ENCODE measurements around the gene FAM228A. TPM values are rescaled to one million over a fixed set of nuclear protein-coding genes. Genes with fewer than 3 reads are reported as not detected.

FAM228A gene
- total RNA-seq, 1 donor = 0.10 TPM

- no peaks in the 10 kb centered on the region for H3K4me1 ChIP-seq (ENCODE audit: insufficient read depth, low read length)
- no peaks in the 10 kb centered on the region for H3K27me3 ChIP-seq (ENCODE audit: insufficient read depth, low read length)
- H3K4me3 ChIP-seq (ENCODE audit: low read length) = no peak overlapping the region
- no peaks in the 10 kb centered on the region for H3K9me3 ChIP-seq (ENCODE audit: low read depth, low read length)
These were observed 29.7 kb downstream of the FAM228A start for GRCh38 chr2:24204505-24204904.

- Histone ChIP-seq H3K4me3 (ENCODE audit: low read length) (no peak overlapping the region), H3K27me3 (ENCODE audit: insufficient read depth, low read length) (no peaks in the 10 kb centered on the region), H3K9me3 (ENCODE audit: low read depth, low read length) (no peaks in the 10 kb centered on the region), H3K4me1 (ENCODE audit: insufficient read depth, low read length) (no peaks in the 10 kb centered on the region)
These were observed 30.3 kb downstream of the FAM228A start for GRCh38 chr2:24205131-24205530.

GRCh38 chr2:24206242-24206641 is 31.4 kb downstream of the FAM228A start:
- Histone ChIP-seq H3K4me1 (ENCODE audit: insufficient read depth, low read length) (no peaks in the 10 kb centered on the region), H3K9me3 (ENCODE audit: low read depth, low read length) (no peaks in the 10 kb centered on the region), H3K4me3 (ENCODE audit: low read length) (no peak overlapping the region), H3K27me3 (ENCODE audit: insufficient read depth, low read length) (no peaks in the 10 kb centered on the region)

- Histone ChIP-seq H3K9me3 (ENCODE audit: low read depth, low read length) (no peaks in the 10 kb centered on the region), H3K4me1 (ENCODE audit: insufficient read depth, low read length) (no peaks in the 10 kb centered on the region), H3K4me3 (ENCODE audit: low read length) (no peak overlapping the region), H3K27me3 (ENCODE audit: insufficient read depth, low read length) (no peaks in the 10 kb centered on the region)
These were observed 31.9 kb downstream of the FAM228A start for GRCh38 chr2:24206714-24207113.

- Histone ChIP-seq H3K9me3 (ENCODE audit: low read depth, low read length) (no peaks in the 10 kb centered on the region), H3K4me3 (ENCODE audit: low read length) (no peak overlapping the region), H3K4me1 (ENCODE audit: insufficient read depth, low read length) (no peaks in the 10 kb centered on the region), H3K27me3 (ENCODE audit: insufficient read depth, low read length) (no peaks in the 10 kb centered on the region)
These were observed 32.5 kb downstream of the FAM228A start for GRCh38 chr2:24207359-24207758.

GRCh38 chr2:24208490-24208889 is 33.6 kb downstream of the FAM228A start:
- Histone ChIP-seq H3K4me1 (ENCODE audit: insufficient read depth, low read length) (no peaks in the 10 kb centered on the region), H3K4me3 (ENCODE audit: low read length) (no peak overlapping the region), H3K27me3 (ENCODE audit: insufficient read depth, low read length) (no peaks in the 10 kb centered on the region), H3K9me3 (ENCODE audit: low read depth, low read length) (no peaks in the 10 kb centered on the region)

GRCh38 chr2:24209389-24210105 is 34.7 kb downstream of the FAM228A start:
- Histone ChIP-seq H3K4me3 (ENCODE audit: low read length) (no peak overlapping the region), H3K9me3 (ENCODE audit: low read depth, low read length) (no peaks in the 10 kb centered on the region), H3K4me1 (ENCODE audit: insufficient read depth, low read length) (no peaks in the 10 kb centered on the region), H3K27me3 (ENCODE audit: insufficient read depth, low read length) (no peaks in the 10 kb centered on the region)

GRCh38 chr2:24210106-24210455 is 35.2 kb downstream of the FAM228A start:
- Histone ChIP-seq H3K4me1 (ENCODE audit: insufficient read depth, low read length) (no peaks in the 10 kb centered on the region), H3K4me3 (ENCODE audit: low read length) (no peak overlapping the region), H3K9me3 (ENCODE audit: low read depth, low read length) (no peaks in the 10 kb centered on the region), H3K27me3 (ENCODE audit: insufficient read depth, low read length) (no peaks in the 10 kb centered on the region)

- no peaks in the 10 kb centered on the region for H3K9me3 ChIP-seq (ENCODE audit: low read depth, low read length)
- no peak overlapping the region for H3K4me3 ChIP-seq (ENCODE audit: low read length)
- H3K27me3 ChIP-seq (ENCODE audit: insufficient read depth, low read length) = no peaks in the 10 kb centered on the region
- no peaks in the 10 kb centered on the region for H3K4me1 ChIP-seq (ENCODE audit: insufficient read depth, low read length)
These were observed 35.9 kb downstream of the FAM228A start for GRCh38 chr2:24210723-24211122.

GRCh38 chr2:24211408-24211807 is 36.6 kb downstream of the FAM228A start:
- Histone ChIP-seq H3K27me3 (ENCODE audit: insufficient read depth, low read length) (no peaks in the 10 kb centered on the region), H3K4me1 (ENCODE audit: insufficient read depth, low read length) (no peaks in the 10 kb centered on the region), H3K9me3 (ENCODE audit: low read depth, low read length) (no peaks in the 10 kb centered on the region), H3K4me3 (ENCODE audit: low read length) (no peak overlapping the region)

- H3K4me3 ChIP-seq (ENCODE audit: low read length) = no peak overlapping the region
- no peaks in the 10 kb centered on the region for H3K4me1 ChIP-seq (ENCODE audit: insufficient read depth, low read length)
- H3K27me3 ChIP-seq (ENCODE audit: insufficient read depth, low read length) = no peaks in the 10 kb centered on the region
- H3K9me3 ChIP-seq (ENCODE audit: low read depth, low read length) = no peaks in the 10 kb centered on the region
These were observed 40.0 kb downstream of the FAM228A start for GRCh38 chr2:24214880-24215279.

GRCh38 chr2:24220554-24221291 is 45.9 kb downstream of the FAM228A start:
- Histone ChIP-seq H3K4me1 (ENCODE audit: insufficient read depth, low read length) (no peaks in the 10 kb centered on the region), H3K27me3 (ENCODE audit: insufficient read depth, low read length) (no peaks in the 10 kb centered on the region)

GRCh38 chr2:24221343-24222050 is 46.6 kb downstream of the FAM228A start:
- no peak overlapping the region for H3K4me3 ChIP-seq (ENCODE audit: low read length)
- H3K4me1 ChIP-seq (ENCODE audit: insufficient read depth, low read length) = no peaks in the 10 kb centered on the region
- no peaks in the 10 kb centered on the region for H3K27me3 ChIP-seq (ENCODE audit: insufficient read depth, low read length)
- H3K9me3 ChIP-seq (ENCODE audit: low read depth, low read length) = no peaks in the 10 kb centered on the region

More at GRCh38 chr2:24220554-24221291, 45.9 kb downstream of the FAM228A start:
- Histone ChIP-seq H3K9me3 (ENCODE audit: low read depth, low read length) (no peaks in the 10 kb centered on the region), H3K4me3 (ENCODE audit: low read length) (no peak overlapping the region)

GRCh38 chr2:24222946-24223345 is 48.1 kb downstream of the FAM228A start:
- no peaks in the 10 kb centered on the region for H3K4me1 ChIP-seq (ENCODE audit: insufficient read depth, low read length)
- H3K4me3 ChIP-seq (ENCODE audit: low read length) = no peak overlapping the region
- no peaks in the 10 kb centered on the region for H3K27me3 ChIP-seq (ENCODE audit: insufficient read depth, low read length)
- H3K9me3 ChIP-seq (ENCODE audit: low read depth, low read length) = no peaks in the 10 kb centered on the region

GRCh38 chr2:24225499-24226242 is 50.8 kb downstream of the FAM228A start:
- Histone ChIP-seq H3K4me1 (ENCODE audit: insufficient read depth, low read length) (no peaks in the 10 kb centered on the region), H3K27me3 (ENCODE audit: insufficient read depth, low read length) (no peaks in the 10 kb centered on the region), H3K4me3 (ENCODE audit: low read length) (no peak overlapping the region), H3K9me3 (ENCODE audit: low read depth, low read length) (no peaks in the 10 kb centered on the region)
